SKM-1 treated with dmso at 0.1 percent for 144 hours (cell line): ENCODE measurements around the gene RPS19BP1.
"Not testable (repeated sequence)": the region's sequence is repeated elsewhere in the genome, so short reads cannot be mapped to it uniquely, and the experiment has no call there.

Source experiments
- DNase-seq: peaks from one replicate; lab custom pipeline; 2025; ENCODE audit not compliant: unreplicated experiment; lab: John Stamatoyannopoulos, UW

RPS19BP1 gene

GRCh38 chr22:39514373-39514973, 18.1 kb downstream of the RPS19BP1 start:
- peak; percentile 54 for DNase-seq

- no peak for DNase-seq
Measured at GRCh38 chr22:39513791-39514190, 18.8 kb downstream of the RPS19BP1 start.

- no peak for DNase-seq
Measured at GRCh38 chr22:39512026-39512425, 20.5 kb downstream of the RPS19BP1 start.

GRCh38 chr22:39511226-39511625, 21.3 kb downstream of the RPS19BP1 start:
- DNase-seq, result no peak

GRCh38 chr22:39510529-39511149, 21.9 kb downstream of the RPS19BP1 start:
- DNase-seq, result no peak

GRCh38 chr22:39508393-39508792, 24.2 kb downstream of the RPS19BP1 start:
- no peak for DNase-seq

- DNase-seq, result not testable (repeated sequence)
Measured at GRCh38 chr22:39507021-39507420, 25.5 kb downstream of the RPS19BP1 start.

GRCh38 chr22:39504071-39504470, 28.5 kb downstream of the RPS19BP1 start:
- no peak for DNase-seq

- no peak for DNase-seq
Measured at GRCh38 chr22:39503630-39504029, 28.9 kb downstream of the RPS19BP1 start.

GRCh38 chr22:39502789-39503409, 29.6 kb downstream of the RPS19BP1 start:
- DNase-seq, result no peak

GRCh38 chr22:39502109-39502788, 30.3 kb downstream of the RPS19BP1 start, which contains the start of gene MIEF1:
Gene MIEF1, plus strand, starts transcription at chr22:39502290. Its CDS starts 9,005 bp downstream, at chr22:39511295.
- peak; percentile 94 for DNase-seq

GRCh38 chr22:39501644-39502108, 30.9 kb downstream of the RPS19BP1 start:
- no peak for DNase-seq

- DNase-seq, result no peak
Measured at GRCh38 chr22:39500101-39500500, 32.4 kb downstream of the RPS19BP1 start.

GRCh38 chr22:39498802-39499201, 33.7 kb downstream of the RPS19BP1 start:
- no peak for DNase-seq

GRCh38 chr22:39498368-39498767, 34.2 kb downstream of the RPS19BP1 start:
- DNase-seq, result no peak

- DNase-seq, result no peak
Measured at GRCh38 chr22:39497429-39497828, 35.1 kb downstream of the RPS19BP1 start.

- DNase-seq, result peak; percentile 84
Measured at GRCh38 chr22:39496131-39496838, 36.3 kb downstream of the RPS19BP1 start.

- no peak for DNase-seq
Measured at GRCh38 chr22:39494471-39495120, 38.0 kb downstream of the RPS19BP1 start.

GRCh38 chr22:39493759-39494158, 38.8 kb downstream of the RPS19BP1 start:
- DNase-seq, result no peak

- DNase-seq, result no peak
Measured at GRCh38 chr22:39492186-39492585, 40.4 kb downstream of the RPS19BP1 start.

GRCh38 chr22:39491696-39492095, 40.9 kb downstream of the RPS19BP1 start:
- no peak for DNase-seq
